Neural cell (in vitro differentiated cells): Measurements from ENCODE around the gene SPATA19. TPM values are rescaled to one million over a fixed set of nuclear protein-coding genes. Genes with fewer than 3 reads are reported as not detected.

Experiments used
- H2AFZ ChIP-seq: fragments of 200-600, 300-800 bp; sonication (generic), shearing (Covaris generic); 2 replicates; pipeline ENCODE4 v1.6.0; 2014; ENCODE audit warnings: low read depth, mild to moderate bottlenecking, antibody characterized with exemption, low read length, moderate library complexity
- H3F3A ChIP-seq: fragments of 200-600 bp; shearing (Covaris generic); 2 replicates; pipeline ENCODE4 v1.6.1; 2016; ENCODE audit warnings: mild to moderate bottlenecking, moderate library complexity, mixed read lengths, antibody characterized with exemption, low read length; ENCODE audit not compliant: insufficient read depth, poor library complexity, severe bottlenecking
- H3K27ac ChIP-seq: fragments of 200-600, 300-800 bp; sonication (generic), shearing (Covaris generic); 2 replicates; pipeline ENCODE4 v1.5.1; 2014; ENCODE audit warnings: mild to moderate bottlenecking, low read length, moderate library complexity
- H3K27me3 ChIP-seq: fragments of 300-800, 200-600 bp; sonication (generic), shearing (Covaris generic); 2 replicates; pipeline ENCODE4 v1.6.0; 2014; ENCODE audit warnings: mild to moderate bottlenecking, low read depth, low read length, moderate library complexity; ENCODE audit not compliant: insufficient read depth
- H3K36me3 ChIP-seq: fragments of 300-800, 200-600 bp; sonication (generic), shearing (Covaris generic); 2 replicates; pipeline ENCODE4 v1.5.1; 2014; ENCODE audit warnings: mild to moderate bottlenecking, antibody characterized with exemption, low read length, moderate library complexity; ENCODE audit not compliant: insufficient read depth
- H3K4me2 ChIP-seq: fragments of 300-800, 200-600 bp; sonication (generic), shearing (Covaris generic); 2 replicates; pipeline ENCODE4 v1.6.0; 2014; ENCODE audit warnings: mild to moderate bottlenecking, low read length
- H3K4me3 ChIP-seq: fragments of 300-800, 200-600 bp; sonication (generic), shearing (Covaris generic); 2 replicates; pipeline ENCODE4 v1.5.1; 2014; ENCODE audit warnings: mild to moderate bottlenecking, low read length, moderate library complexity
- H3K79me2 ChIP-seq: fragments of 200-600 bp; shearing (Covaris generic); replicated peaks from 2 replicates; pipeline ENCODE4 v1.6.0; 2014; ENCODE audit warnings: mild to moderate bottlenecking, low read length, moderate library complexity; ENCODE audit not compliant: insufficient read depth
- H3K9ac ChIP-seq: fragments of 300-800, 200-600 bp; sonication (generic), shearing (Covaris generic); 2 replicates; pipeline ENCODE4 v1.6.1; 2016; ENCODE audit warnings: mild to moderate bottlenecking, low read length, mixed read lengths
- H3K9me2 ChIP-seq: fragments of 200-600 bp; shearing (Covaris generic); 2 replicates; pipeline ENCODE4 v1.6.1; 2016; ENCODE audit warnings: mild to moderate bottlenecking, low read length, mixed read lengths; ENCODE audit not compliant: insufficient read depth
- H3K9me3 ChIP-seq: fragments of 200-600, 300-800 bp; sonication (generic), shearing (Covaris generic); 2 replicates; pipeline ENCODE4 v1.6.1; 2016; ENCODE audit warnings: mild to moderate bottlenecking, mixed run types, low read length, moderate library complexity, mixed read lengths
- H4K20me1 ChIP-seq: fragments of 200-600 bp; shearing (Covaris generic); 2 replicates; pipeline ENCODE4 v1.6.1; 2016; ENCODE audit warnings: mild to moderate bottlenecking, mixed run types; ENCODE audit not compliant: insufficient read depth
- EP300 ChIP-seq: fragments of 450-650 bp; conservative IDR thresholded peaks from 2 replicates; pipeline ENCODE4 v1.6.1; 2014; ENCODE audit warnings: antibody characterized with exemption, mild to moderate bottlenecking, moderate library complexity; ENCODE audit not compliant: poor library complexity, severe bottlenecking
- EZH2 ChIP-seq: fragments of 200-600, 300-800 bp; shearing (Covaris generic), sonication (generic); IDR thresholded peaks from 2 replicates; pipeline ENCODE4 v1.6.1; 2014; ENCODE audit warnings: antibody characterized with exemption, low read length, borderline replicate concordance, mild to moderate bottlenecking; ENCODE audit not compliant: insufficient read depth, poor library complexity, severe bottlenecking
- MXI1 ChIP-seq: fragments of 450-650 bp; conservative IDR thresholded peaks from 2 replicates; pipeline ENCODE4 v1.6.1; 2014; ENCODE audit warnings: antibody characterized with exemption, mild to moderate bottlenecking; ENCODE audit not compliant: poor library complexity, severe bottlenecking
- POLR2AphosphoS5 ChIP-seq: IDR thresholded peaks from 2 replicates; pipeline ENCODE4 v1.6.1; 2012
- RAD21 ChIP-seq: fragments of 450-650 bp; conservative IDR thresholded peaks from 2 replicates; pipeline ENCODE4 v1.6.1; 2014; ENCODE audit warnings: antibody characterized with exemption, mild to moderate bottlenecking, moderate library complexity
- SMC3 ChIP-seq: fragments of 450-650 bp; conservative IDR thresholded peaks from 2 replicates; pipeline ENCODE4 v1.6.1; 2014; ENCODE audit warnings: antibody characterized with exemption, mild to moderate bottlenecking, moderate library complexity; ENCODE audit not compliant: poor library complexity
- TAF1 ChIP-seq: IDR thresholded peaks from 2 replicates; pipeline ENCODE4 v1.6.1; 2012; ENCODE audit warnings: low read depth
- polyA plus RNA-seq: library from polyadenylated mRNA; depleted of rRNA; stranded (reverse); fragments of >200 nt; gene quantifications from 2 replicates; pipeline ENCODE4 v1.2.3, GENCODE V29; 2014
- TF ChIP-seq, protein P1 (sequence below): IDR thresholded peaks from 2 replicates; pipeline ENCODE4 v1.6.1; 2012; ENCODE audit warnings: borderline replicate concordance
- TF ChIP-seq, protein P2 (sequence below): fragments of 450-650 bp; IDR thresholded peaks from 2 replicates; pipeline ENCODE4 v1.5.1; 2014; ENCODE audit warnings: antibody characterized with exemption, mild to moderate bottlenecking, moderate library complexity; ENCODE audit not compliant: poor library complexity, severe bottlenecking

SPATA19 gene
- polyA plus RNA-seq, 1 donor from 2014 or later = not detected

DNA sequence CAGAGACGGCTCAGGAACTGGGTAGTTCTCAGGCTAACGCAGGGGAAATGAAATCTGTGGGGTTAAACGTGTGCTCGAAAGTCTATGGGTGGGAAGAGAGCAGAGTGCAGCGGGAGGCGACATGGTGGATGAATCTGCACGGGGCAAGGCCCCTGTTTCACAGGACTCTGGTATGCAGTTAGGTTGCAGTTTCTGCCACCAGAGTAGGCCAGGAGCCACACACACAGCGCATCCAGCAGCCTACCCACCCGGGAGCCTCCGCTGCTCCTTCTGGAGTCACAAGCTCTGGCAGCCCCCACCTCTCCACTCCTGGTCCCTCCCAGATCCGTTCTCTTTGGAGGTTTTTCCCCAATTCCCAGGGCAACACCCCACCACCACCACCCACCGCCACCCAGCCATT lies 27.0 kb downstream of the SPATA19 start:
- no peaks in the 10 kb centered on the region for H3K36me3 ChIP-seq
- H3K27me3 ChIP-seq = no peaks in the 10 kb centered on the region
- H3K27ac ChIP-seq = no peak overlapping the region
- TF ChIP-seq EP300 = no peak
- TF ChIP-seq EZH2 = no peak
- TF ChIP-seq, protein P1, sequence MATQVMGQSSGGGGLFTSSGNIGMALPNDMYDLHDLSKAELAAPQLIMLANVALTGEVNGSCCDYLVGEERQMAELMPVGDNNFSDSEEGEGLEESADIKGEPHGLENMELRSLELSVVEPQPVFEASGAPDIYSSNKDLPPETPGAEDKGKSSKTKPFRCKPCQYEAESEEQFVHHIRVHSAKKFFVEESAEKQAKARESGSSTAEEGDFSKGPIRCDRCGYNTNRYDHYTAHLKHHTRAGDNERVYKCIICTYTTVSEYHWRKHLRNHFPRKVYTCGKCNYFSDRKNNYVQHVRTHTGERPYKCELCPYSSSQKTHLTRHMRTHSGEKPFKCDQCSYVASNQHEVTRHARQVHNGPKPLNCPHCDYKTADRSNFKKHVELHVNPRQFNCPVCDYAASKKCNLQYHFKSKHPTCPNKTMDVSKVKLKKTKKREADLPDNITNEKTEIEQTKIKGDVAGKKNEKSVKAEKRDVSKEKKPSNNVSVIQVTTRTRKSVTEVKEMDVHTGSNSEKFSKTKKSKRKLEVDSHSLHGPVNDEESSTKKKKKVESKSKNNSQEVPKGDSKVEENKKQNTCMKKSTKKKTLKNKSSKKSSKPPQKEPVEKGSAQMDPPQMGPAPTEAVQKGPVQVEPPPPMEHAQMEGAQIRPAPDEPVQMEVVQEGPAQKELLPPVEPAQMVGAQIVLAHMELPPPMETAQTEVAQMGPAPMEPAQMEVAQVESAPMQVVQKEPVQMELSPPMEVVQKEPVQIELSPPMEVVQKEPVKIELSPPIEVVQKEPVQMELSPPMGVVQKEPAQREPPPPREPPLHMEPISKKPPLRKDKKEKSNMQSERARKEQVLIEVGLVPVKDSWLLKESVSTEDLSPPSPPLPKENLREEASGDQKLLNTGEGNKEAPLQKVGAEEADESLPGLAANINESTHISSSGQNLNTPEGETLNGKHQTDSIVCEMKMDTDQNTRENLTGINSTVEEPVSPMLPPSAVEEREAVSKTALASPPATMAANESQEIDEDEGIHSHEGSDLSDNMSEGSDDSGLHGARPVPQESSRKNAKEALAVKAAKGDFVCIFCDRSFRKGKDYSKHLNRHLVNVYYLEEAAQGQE = no peak
- TF ChIP-seq, protein P2, sequence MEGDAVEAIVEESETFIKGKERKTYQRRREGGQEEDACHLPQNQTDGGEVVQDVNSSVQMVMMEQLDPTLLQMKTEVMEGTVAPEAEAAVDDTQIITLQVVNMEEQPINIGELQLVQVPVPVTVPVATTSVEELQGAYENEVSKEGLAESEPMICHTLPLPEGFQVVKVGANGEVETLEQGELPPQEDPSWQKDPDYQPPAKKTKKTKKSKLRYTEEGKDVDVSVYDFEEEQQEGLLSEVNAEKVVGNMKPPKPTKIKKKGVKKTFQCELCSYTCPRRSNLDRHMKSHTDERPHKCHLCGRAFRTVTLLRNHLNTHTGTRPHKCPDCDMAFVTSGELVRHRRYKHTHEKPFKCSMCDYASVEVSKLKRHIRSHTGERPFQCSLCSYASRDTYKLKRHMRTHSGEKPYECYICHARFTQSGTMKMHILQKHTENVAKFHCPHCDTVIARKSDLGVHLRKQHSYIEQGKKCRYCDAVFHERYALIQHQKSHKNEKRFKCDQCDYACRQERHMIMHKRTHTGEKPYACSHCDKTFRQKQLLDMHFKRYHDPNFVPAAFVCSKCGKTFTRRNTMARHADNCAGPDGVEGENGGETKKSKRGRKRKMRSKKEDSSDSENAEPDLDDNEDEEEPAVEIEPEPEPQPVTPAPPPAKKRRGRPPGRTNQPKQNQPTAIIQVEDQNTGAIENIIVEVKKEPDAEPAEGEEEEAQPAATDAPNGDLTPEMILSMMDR = no peak
- TF ChIP-seq RAD21 = no peak
- TF ChIP-seq TAF1 = no peak
- TF ChIP-seq SMC3 = no peak
- no peak for TF ChIP-seq MXI1
- TF ChIP-seq POLR2AphosphoS5 = no peak
- no peaks in the 10 kb centered on the region for H3K9me2 ChIP-seq
- H3K79me2 ChIP-seq = no peaks in the 10 kb centered on the region
- H3K4me3 ChIP-seq = no peak overlapping the region
- no peaks in the 10 kb centered on the region for H3K9me3 ChIP-seq
- H2AFZ ChIP-seq = no peak overlapping the region
- no peak overlapping the region for H3K4me2 ChIP-seq
- H4K20me1 ChIP-seq = no peaks in the 10 kb centered on the region
- no peaks in the 10 kb centered on the region for H3F3A ChIP-seq
- H3K9ac ChIP-seq = no peak overlapping the region

DNA sequence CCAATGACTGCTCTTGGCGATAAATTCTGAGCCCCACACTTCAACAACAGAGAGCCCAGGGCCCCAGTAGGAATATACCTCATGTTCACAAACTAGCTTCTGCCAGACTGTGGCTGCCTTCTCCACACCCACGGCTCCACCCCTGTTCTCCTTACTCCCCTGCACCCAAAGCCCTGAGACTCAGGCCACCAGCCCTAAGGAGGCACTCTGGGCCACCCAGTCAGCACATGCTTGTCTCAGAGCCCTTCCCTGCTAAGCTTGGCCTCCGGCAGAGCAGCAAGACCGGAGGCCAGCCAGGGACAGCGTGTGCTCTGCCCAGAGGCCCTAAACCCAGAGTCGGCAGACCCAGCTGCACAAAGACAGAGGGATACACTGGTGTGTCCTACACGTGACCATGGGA lies 27.9 kb downstream of the SPATA19 start:
- Histone ChIP-seq H3K4me3 (no peak overlapping the region), H3K36me3 (no peaks in the 10 kb centered on the region), H3K9ac (no peak overlapping the region), H3K79me2 (no peaks in the 10 kb centered on the region), H3K27me3 (no peaks in the 10 kb centered on the region), H3K9me2 (no peaks in the 10 kb centered on the region), H3K9me3 (no peaks in the 10 kb centered on the region), H4K20me1 (no peaks in the 10 kb centered on the region), H3K4me2 (no peak overlapping the region), H2AFZ (no peak overlapping the region), H3F3A (no peaks in the 10 kb centered on the region), H3K27ac (no peak overlapping the region)
- TF ChIP-seq SMC3 = no peak
